GM12875 (cell line): ENCODE measurements around the gene ARHGEF28.

Experiments
- H3K4me3 ChIP-seq: one replicate; pipeline ENCODE4 v1.5.1; 2011; ENCODE audit warnings: low read depth, low read length, control low read depth
- CTCF ChIP-seq: IDR thresholded peaks from 2 replicates; pipeline ENCODE4 v1.5.1; 2011; ENCODE audit warnings: low read depth, mild to moderate bottlenecking, control low read depth, inconsistent platforms, low read length, moderate library complexity, borderline replicate concordance; ENCODE audit not compliant: insufficient read depth

ARHGEF28 gene

GRCh38 chr5:73682176-73682575, 56.2 kb downstream of the ARHGEF28 start:
- TF ChIP-seq CTCF = no peak
- no peak overlapping the region for H3K4me3 ChIP-seq

DNA sequence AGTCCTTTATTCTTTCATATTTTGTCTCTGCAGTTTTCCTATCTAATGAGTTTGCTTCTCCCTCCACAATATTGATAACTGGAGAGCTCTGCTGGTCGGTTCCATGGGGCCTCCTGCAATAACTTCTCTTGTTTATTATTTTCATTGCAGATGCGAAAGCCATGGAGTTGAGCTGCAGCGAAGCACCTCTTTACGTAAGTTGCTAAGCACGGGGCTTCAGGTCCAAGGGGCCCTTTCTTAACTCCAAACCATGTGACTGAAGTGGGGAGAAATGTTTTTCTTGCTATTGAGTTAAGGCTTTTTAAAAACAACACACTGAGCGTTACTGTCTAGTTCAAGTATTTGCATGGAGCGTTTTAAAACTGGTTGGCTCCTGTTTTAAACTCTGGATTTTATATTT, 58.7 kb downstream of the ARHGEF28 start:
- no peak overlapping the region for H3K4me3 ChIP-seq
- TF ChIP-seq CTCF = no peak

- TF ChIP-seq CTCF = no peak
- no peak overlapping the region for H3K4me3 ChIP-seq
These were observed 60.9 kb downstream of the ARHGEF28 start for GRCh38 chr5:73686912-73687311.

DNA sequence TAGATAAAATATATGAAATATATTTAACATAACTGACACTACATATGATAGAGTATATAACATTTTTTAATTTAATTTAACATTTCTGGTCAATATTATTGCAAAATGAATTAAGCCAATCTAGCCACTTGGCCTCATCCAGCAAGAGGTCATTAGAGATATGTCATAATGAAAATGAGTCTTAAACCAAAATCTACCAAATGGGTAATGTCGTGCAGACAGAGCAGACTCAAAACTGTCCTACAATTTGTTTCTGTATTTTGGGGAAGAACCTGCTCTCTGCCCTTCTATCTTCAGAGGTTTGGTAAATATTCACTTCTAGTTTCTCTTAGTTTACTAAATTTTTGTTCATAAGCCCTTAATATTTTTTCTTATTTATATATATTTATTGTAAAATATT, 61.4 kb downstream of the ARHGEF28 start:
- H3K4me3 ChIP-seq = no peak overlapping the region
- no peak for TF ChIP-seq CTCF

DNA sequence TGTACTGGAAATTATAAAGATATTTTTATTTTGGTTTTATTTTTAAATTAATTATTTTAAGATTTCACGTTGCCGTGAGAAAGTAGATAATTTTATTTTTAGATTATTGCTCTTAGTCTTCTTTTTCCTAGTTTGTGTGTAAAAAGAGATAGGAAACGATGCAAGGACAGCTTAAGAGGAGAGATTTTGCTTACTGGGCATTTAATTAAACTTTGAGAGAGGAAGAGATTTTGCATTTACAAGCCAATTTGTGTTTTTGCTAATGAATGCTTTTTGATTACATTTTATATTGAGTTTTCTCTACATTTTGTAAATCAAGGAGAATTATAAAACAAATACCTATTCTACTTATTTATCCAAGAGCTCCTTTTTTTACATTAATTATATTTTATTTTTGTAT, 64.0 kb downstream of the ARHGEF28 start:
- no peak overlapping the region for H3K4me3 ChIP-seq
- TF ChIP-seq CTCF = no peak

DNA sequence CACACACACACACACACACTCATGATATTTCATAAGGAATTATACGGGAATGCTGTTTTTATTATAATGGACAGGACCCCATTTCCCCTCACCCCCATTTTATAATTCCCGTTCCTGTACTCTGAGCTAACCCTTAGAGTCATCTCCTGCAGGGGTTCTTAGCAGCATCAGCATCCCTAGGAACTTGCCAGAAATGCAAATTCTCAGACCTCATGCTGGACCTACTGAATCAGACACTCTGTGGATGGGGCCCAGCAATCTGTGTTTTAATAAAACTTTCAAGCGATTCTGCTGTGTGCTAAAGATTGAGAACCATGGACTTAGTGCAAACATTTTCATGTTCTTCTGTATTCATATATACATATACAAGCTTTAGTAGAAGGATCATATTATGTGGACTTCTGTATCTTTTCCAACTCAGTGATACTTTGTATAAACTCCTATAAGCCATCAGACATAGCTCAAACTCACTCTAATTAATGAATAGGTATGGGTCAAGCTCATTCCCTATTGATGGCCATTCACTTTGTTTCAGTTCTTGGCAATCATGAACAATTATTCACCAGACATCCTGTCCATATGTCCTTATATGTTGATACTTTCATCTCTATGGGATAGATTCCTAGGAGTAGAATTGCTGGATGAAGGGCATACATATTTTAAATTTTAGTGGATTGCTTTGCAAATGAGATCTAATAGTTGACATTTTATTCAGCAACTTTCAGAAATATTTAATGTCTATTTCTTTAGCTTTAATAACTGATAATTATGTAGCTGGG, 65.5 kb downstream of the ARHGEF28 start:
- no peak overlapping the region for H3K4me3 ChIP-seq
- TF ChIP-seq CTCF = no peak

DNA sequence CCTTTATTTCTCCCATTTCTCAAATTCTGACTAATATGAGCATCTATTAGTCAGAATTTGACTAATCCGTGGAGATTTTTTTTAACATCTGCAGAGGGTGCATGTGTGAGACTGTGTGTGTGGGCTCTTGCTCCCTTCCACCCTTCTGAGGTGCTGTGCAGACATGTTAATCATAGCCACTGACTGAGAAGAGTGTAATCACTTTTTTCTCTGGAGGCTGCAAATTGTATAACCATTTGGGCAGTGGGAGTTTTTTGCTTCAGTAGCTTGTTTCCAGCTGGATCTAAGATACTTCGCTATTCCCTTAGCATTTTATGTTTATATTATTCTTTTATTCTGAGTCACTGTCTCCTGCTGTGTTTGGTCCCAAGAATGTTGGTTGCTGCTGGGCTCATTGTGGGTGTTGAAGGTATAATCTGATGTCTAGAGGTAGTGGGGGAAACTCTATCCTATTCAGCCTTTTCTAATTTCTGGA, 66.2 kb downstream of the ARHGEF28 start:
- TF ChIP-seq CTCF = no peak
- H3K4me3 ChIP-seq = no peak overlapping the region
